GM18517 (cell line): ENCODE measurements around the gene MASP1.
"Not testable (repeated sequence)": the region's sequence is repeated elsewhere in the genome, so short reads cannot be mapped to it uniquely, and the experiment has no call there.

ENCODE experiments used
- ATAC-seq: cut with Tn5 transposase; IDR thresholded peaks from one replicate; pipeline ENCODE4 v1.9.1; 2021; ENCODE audit warnings: mild to moderate bottlenecking, moderate library complexity; ENCODE audit not compliant: unreplicated experiment

The MASP1 gene

DNA sequence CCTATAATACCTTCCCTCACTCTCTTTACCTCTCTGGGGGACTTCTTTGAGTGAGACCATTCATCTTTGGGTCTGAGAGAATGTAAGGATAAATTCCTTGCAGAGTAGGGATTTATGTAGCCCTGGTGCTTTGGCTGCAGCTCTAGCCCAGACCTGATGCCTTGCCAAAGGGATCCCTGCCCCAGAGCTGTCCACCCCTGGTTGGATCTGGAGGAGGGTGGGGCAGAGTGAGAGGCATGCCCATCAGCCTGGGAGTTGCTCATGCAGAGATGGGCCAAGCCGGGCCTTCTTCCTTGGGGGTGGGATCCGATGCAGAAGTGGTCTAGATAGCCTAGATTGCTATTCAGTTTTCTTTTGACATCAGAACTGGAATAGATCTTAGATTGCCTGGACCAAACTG lies 62.8 kb downstream of the MASP1 start:
- no peak for ATAC-seq

DNA sequence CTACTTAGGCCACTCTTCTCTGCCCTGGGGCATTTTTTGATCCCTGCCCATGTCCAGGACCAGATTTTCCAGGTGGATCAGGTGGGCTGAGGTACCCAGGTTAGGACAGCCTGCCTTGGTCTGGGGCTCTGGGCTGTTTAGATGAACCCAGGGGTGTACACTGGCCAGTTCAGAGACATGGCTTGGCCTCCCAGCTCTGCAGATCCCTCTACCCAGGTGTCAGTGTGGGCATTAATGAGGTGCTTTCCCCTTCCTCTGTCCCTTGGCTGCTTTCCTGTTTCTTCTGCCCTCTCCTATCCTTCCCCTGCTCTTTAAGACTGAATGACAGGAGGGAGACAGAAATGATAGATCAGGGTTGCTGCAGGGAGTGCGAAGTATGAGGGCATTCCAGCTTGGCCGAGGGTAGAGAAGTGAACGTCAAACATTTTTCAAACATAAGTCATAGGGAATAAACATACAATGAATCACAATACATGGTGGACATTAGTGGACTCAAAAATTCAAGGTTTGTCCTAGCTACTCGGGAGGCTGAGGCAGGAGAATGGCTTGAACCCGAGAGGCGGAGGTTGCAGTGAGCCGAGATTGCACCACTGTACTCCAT lies 63.8 kb downstream of the MASP1 start:
- no peak for ATAC-seq

- no peak for ATAC-seq
Observed at GRCh38 chr3:187223799-187224198, 67.7 kb downstream of the MASP1 start.

- no peak for ATAC-seq
Observed at GRCh38 chr3:187222801-187223200, 68.7 kb downstream of the MASP1 start.

- ATAC-seq, result no peak
Observed at GRCh38 chr3:187215460-187215859, 76.1 kb downstream of the MASP1 start.

DNA sequence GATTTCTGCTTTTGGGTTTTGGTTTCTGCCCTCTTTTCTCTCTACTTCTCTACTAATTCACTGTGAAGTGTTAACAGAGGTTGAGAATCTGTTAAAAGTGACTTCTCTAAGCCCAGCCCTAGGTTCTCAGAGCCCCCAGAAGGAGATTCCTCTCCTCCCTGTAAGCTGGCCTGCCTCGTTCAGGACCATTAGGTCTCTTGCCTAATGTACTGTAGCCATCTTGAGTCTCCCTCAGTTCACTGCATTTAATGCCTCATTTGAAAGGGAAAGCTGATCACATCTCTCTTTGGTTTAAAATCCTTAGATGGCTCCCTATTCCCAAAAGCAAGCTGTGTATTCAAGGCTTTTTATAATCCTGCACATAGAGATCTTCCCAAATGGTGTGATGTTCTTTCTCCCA lies 77.9 kb downstream of the MASP1 start:
- no peak for ATAC-seq

GRCh38 chr3:187212705-187213104 lies 78.8 kb downstream of the MASP1 start:
- no peak for ATAC-seq

- no peak for ATAC-seq
Observed at GRCh38 chr3:187212196-187212545, 79.4 kb downstream of the MASP1 start.

DNA sequence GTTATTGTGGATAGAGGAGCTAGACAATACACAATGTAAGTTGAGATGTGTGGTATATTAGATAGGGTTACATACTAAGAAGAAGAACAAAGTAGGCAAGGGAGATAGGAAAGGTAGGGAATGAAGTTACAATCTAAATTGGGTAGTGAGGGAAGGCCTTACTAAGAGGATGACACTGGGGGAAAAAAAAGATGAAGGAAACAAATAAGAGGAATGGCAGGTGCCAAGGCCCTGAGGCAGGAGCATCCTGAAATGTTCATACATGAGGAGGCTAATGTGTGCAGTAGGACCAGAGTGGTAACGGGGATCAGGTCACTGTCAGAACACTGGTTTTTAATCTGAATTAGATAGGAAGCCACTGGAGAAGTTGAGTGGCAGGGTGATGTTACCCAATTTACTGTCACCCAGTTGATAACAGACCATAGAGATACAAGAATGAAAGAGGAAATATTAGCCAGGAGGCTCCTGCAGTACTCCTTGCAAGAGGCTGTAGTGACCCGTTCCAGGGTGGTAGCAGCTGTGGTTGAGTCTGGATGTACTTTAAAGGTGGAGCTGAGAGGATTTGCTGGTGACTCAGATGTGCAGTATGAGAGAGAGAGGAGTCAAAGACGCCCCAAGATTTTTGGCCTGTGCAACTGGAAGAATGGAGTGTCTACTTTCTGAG lies 79.9 kb downstream of the MASP1 start:
- no peak for ATAC-seq

- peak; percentile 74 for ATAC-seq
Observed at GRCh38 chr3:187210545-187211327, 80.8 kb downstream of the MASP1 start.

- ATAC-seq, result no peak
Observed at GRCh38 chr3:187210091-187210490, 81.4 kb downstream of the MASP1 start.

DNA sequence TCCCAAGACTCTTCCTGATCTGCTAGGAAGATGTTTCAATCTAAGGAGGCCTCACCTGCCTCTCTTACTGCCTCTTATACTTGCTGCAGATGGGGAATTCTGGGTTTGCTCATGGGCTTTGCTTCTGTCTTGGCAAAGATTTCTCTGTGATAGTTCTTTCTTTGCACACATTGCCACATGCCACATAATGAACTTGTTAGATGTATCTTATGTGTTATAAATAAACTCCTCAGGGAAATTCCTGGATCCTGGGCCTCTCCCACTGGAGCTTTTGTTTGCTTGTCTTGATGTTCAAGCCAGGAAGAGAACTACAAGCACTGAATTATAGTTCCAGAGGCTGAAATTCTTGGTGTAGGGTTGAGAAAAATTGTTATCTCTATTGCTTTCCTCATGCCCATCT lies 82.0 kb downstream of the MASP1 start:
- no peak for ATAC-seq

GRCh38 chr3:187208159-187208558 lies 83.4 kb downstream of the MASP1 start:
- ATAC-seq, result no peak

- ATAC-seq, result no peak
Observed at GRCh38 chr3:187207624-187208023, 83.9 kb downstream of the MASP1 start.

- ATAC-seq, result no peak
Observed at GRCh38 chr3:187207062-187207461, 84.5 kb downstream of the MASP1 start.

DNA sequence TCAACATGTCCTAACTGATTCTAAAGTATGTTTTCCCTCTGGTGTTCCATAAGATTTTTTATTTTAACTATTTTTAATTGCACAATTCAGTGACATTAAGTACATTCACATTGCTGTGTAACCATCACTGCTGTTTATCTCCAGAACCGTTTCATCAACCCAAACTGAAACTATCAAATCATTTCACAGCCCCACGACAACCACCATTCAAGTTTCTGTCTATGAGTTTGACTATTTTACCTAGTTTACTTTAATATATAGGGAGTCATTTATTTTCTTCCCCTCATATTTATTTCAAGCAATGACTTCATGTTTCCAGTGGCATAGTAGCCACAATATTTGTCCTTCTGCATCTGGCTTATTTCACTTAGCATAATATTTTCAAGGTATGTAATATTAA lies 85.9 kb downstream of the MASP1 start:
- no peak for ATAC-seq

GRCh38 chr3:187199463-187200050 lies 92.0 kb downstream of the MASP1 start:
- not testable (repeated sequence) for ATAC-seq

DNA sequence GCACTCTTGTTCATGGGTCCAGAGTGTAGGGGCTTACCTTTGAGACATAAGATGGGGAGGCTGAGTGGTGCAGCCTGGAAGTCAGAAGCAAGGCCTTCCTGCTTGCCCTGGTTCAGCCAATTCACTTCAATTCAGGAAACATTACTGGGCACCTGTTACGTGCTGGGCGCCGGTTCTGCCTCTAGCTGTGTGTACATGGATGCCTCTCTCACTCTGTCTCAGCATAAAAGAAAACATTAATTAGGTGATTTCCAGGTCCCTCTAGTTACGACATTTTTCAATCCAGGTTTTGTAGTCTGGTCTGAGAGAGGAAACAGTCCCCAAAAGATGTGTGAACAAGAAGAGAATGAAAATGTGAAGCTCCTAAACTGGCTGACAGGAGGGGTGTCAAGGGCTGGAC lies 93.0 kb downstream of the MASP1 start:
- ATAC-seq, result peak; percentile 64

GRCh38 chr3:187197335-187197649 lies 94.2 kb downstream of the MASP1 start, which contains the start of gene RTP1:
Gene RTP1 (plus strand): TSS chr3:187197486. CDS start chr3:187197516, 30 bp downstream.
- no peak for ATAC-seq

DNA sequence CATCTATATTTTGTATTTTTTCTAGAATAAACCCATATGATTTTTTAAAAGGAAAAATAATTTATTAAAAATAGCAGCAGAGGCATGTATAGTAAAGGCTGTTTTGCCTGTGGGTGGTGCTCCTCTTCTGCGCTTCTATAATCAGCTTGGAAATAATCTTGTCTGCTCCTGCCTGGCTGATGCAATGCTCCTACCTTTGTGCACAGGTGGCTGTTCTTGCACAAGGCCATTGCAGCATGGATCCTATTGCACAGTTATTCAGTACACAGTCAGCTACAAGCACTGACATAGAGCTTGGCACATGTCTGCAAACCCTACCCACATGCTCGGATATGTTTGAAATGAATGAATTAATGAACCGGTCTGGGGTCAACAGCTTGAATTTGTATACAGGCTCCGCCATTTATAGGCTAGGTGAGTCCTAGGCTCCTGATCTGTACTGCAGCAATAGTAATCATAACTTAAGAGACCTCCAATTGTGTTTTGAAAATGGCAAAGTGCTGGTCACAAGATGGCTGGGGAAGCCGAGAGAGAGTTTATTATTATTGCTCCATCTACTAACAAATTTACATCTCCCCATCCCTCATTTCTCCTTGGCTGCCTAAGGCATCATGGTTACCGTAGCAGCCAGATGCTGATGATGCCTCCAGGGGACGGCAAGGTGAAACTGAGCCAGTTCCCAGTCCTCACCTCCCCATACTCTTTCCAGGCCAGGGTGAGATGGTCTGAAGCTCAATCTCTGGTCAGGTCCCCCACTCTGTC lies 94.8 kb downstream of the MASP1 start:
- no peak for ATAC-seq

DNA sequence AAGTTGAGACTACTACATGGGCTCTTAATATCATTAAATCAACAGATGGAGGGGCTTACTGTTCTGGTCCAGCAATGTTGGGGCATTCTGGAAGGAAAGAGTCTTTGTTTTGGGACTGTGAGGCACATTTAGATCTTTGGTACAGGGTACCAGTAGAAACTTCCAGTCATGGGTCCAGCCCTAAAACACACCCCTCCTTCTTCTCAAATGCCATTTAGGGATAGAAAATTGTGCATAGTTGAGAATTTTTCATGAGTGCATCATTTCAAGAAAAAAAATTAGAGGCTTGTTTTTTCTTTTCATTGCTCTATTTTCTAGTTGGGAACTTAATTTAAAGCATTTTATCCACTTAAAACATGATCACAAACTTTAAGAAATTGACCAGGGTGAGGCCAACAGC lies 98.4 kb downstream of the MASP1 start:
- no peak for ATAC-seq
